Activated T-cell treated with anti-CD3 and anti-CD28 coated beads, Interleukin-2, amount 50 U/mL, for 24 hours (primary cell): ENCODE measurements around the gene YAF2.
"Not testable (repeated sequence)": the region's sequence is repeated elsewhere in the genome, so short reads cannot be mapped to it uniquely, and the experiment has no call there.

Experiments
- DNase-seq: peaks from one replicate; pipeline ENCODE4 v3.0.0-alpha.2; 2020
- H3K27ac Mint-ChIP-seq: 2 replicates; pipeline ENCODE4 v1.8.0; 2020; ENCODE audit warnings: mild to moderate bottlenecking, mixed read lengths
- H3K27me3 Mint-ChIP-seq: 2 replicates; pipeline ENCODE4 v1.8.0; 2020; ENCODE audit warnings: mixed read lengths
- H3K36me3 Mint-ChIP-seq: 2 replicates; pipeline ENCODE4 v1.8.0; 2020; ENCODE audit warnings: low read depth, mixed read lengths
- H3K4me1 Mint-ChIP-seq: 2 replicates; pipeline ENCODE4 v1.8.0; 2020; ENCODE audit warnings: low read depth, mixed read lengths
- H3K4me3 Mint-ChIP-seq: 2 replicates; pipeline ENCODE4 v1.8.0; 2020; ENCODE audit warnings: mild to moderate bottlenecking, moderate library complexity, mixed read lengths
- H3K9me3 Mint-ChIP-seq: 2 replicates; pipeline ENCODE4 v1.8.0; 2020; ENCODE audit warnings: mixed read lengths

YAF2 gene

GRCh38 chr12:42235426-42235825 lies 2.6 kb downstream of the YAF2 start:
- Mint-ChIP-seq H3K9me3 (no peaks in the 10 kb centered on the region), H3K27me3 (no peaks in the 10 kb centered on the region), H3K36me3 (peaks cover 47% of the 10 kb centered on the region), H3K4me1 (peaks cover 62% of the 10 kb centered on the region), H3K27ac (no peak overlapping the region), H3K4me3 (peak overlapping the region; percentile 46)
- no peak for DNase-seq

- no peak for DNase-seq
- H3K4me1 Mint-ChIP-seq = peaks cover 66% of the 10 kb centered on the region
- peaks cover 50% of the 10 kb centered on the region for H3K36me3 Mint-ChIP-seq
- H3K9me3 Mint-ChIP-seq = no peaks in the 10 kb centered on the region
- no peaks in the 10 kb centered on the region for H3K27me3 Mint-ChIP-seq
- peak overlapping the region; percentile 46 for H3K4me3 Mint-ChIP-seq
- peak overlapping the region; percentile 0 for H3K27ac Mint-ChIP-seq
Observed at GRCh38 chr12:42234970-42235369, 3.1 kb downstream of the YAF2 start.

- not testable (repeated sequence) for H3K4me3 Mint-ChIP-seq, DNase-seq, H3K9me3 Mint-ChIP-seq, H3K27me3 Mint-ChIP-seq, H3K27ac Mint-ChIP-seq
- H3K36me3 Mint-ChIP-seq = peaks cover 30% of the 10 kb centered on the region
- H3K4me1 Mint-ChIP-seq = peaks cover 41% of the 10 kb centered on the region
Observed at GRCh38 chr12:42227525-42227924, 10.5 kb downstream of the YAF2 start.

- H3K9me3 Mint-ChIP-seq, H3K27me3 Mint-ChIP-seq, DNase-seq, H3K4me3 Mint-ChIP-seq, H3K27ac Mint-ChIP-seq: not testable (repeated sequence)
- Mint-ChIP-seq H3K36me3 (peaks cover 19% of the 10 kb centered on the region), H3K4me1 (peaks cover 43% of the 10 kb centered on the region)
Observed at GRCh38 chr12:42224501-42224900, 13.5 kb downstream of the YAF2 start.

- no peak overlapping the region for H3K4me3 Mint-ChIP-seq
- no peaks in the 10 kb centered on the region for H3K9me3 Mint-ChIP-seq
- H3K36me3 Mint-ChIP-seq = peaks cover 18% of the 10 kb centered on the region
- no peak overlapping the region for H3K27ac Mint-ChIP-seq
- H3K27me3 Mint-ChIP-seq = no peaks in the 10 kb centered on the region
- DNase-seq = no peak
- peaks cover 54% of the 10 kb centered on the region for H3K4me1 Mint-ChIP-seq
Observed at GRCh38 chr12:42222724-42223123, 15.3 kb downstream of the YAF2 start.

- no peaks in the 10 kb centered on the region for H3K27me3 Mint-ChIP-seq
- peak overlapping the region; percentile 51 for H3K27ac Mint-ChIP-seq
- peaks cover 58% of the 10 kb centered on the region for H3K4me1 Mint-ChIP-seq
- peaks cover 18% of the 10 kb centered on the region for H3K36me3 Mint-ChIP-seq
- H3K4me3 Mint-ChIP-seq = no peak overlapping the region
- no peak for DNase-seq
- H3K9me3 Mint-ChIP-seq = no peaks in the 10 kb centered on the region
Observed at GRCh38 chr12:42221726-42222125, 16.3 kb downstream of the YAF2 start.

GRCh38 chr12:42217656-42218055 lies 20.4 kb downstream of the YAF2 start:
- H3K4me3 Mint-ChIP-seq = no peak overlapping the region
- peaks cover 53% of the 10 kb centered on the region for H3K4me1 Mint-ChIP-seq
- H3K9me3 Mint-ChIP-seq = no peaks in the 10 kb centered on the region
- no peaks in the 10 kb centered on the region for H3K36me3 Mint-ChIP-seq
- H3K27me3 Mint-ChIP-seq = no peaks in the 10 kb centered on the region
- no peak for DNase-seq
- no peak overlapping the region for H3K27ac Mint-ChIP-seq

GRCh38 chr12:42216737-42217136 lies 21.3 kb downstream of the YAF2 start:
- H3K4me1 Mint-ChIP-seq = peaks cover 46% of the 10 kb centered on the region
- H3K9me3 Mint-ChIP-seq = no peaks in the 10 kb centered on the region
- H3K36me3 Mint-ChIP-seq = no peaks in the 10 kb centered on the region
- H3K27ac Mint-ChIP-seq = no peak overlapping the region
- H3K27me3 Mint-ChIP-seq = no peaks in the 10 kb centered on the region
- no peak for DNase-seq
- H3K4me3 Mint-ChIP-seq = no peak overlapping the region

- not testable (repeated sequence) for DNase-seq, H3K27me3 Mint-ChIP-seq, H3K27ac Mint-ChIP-seq, H3K4me3 Mint-ChIP-seq, H3K36me3 Mint-ChIP-seq, H3K9me3 Mint-ChIP-seq
- H3K4me1 Mint-ChIP-seq = peaks cover 39% of the 10 kb centered on the region
Observed at GRCh38 chr12:42215759-42216158, 22.3 kb downstream of the YAF2 start.

GRCh38 chr12:42213954-42214426 lies 24.1 kb downstream of the YAF2 start:
- no peaks in the 10 kb centered on the region for H3K9me3 Mint-ChIP-seq
- peaks cover 12% of the 10 kb centered on the region for H3K36me3 Mint-ChIP-seq
- DNase-seq = no peak
- peaks cover 26% of the 10 kb centered on the region for H3K4me1 Mint-ChIP-seq
- H3K4me3 Mint-ChIP-seq = no peak overlapping the region
- no peak overlapping the region for H3K27ac Mint-ChIP-seq
- no peaks in the 10 kb centered on the region for H3K27me3 Mint-ChIP-seq

- peak overlapping the region; percentile 63 for H3K27ac Mint-ChIP-seq
- no peaks in the 10 kb centered on the region for H3K9me3 Mint-ChIP-seq
- H3K36me3 Mint-ChIP-seq = peaks cover 18% of the 10 kb centered on the region
- DNase-seq = no peak
- no peaks in the 10 kb centered on the region for H3K27me3 Mint-ChIP-seq
- no peak overlapping the region for H3K4me3 Mint-ChIP-seq
- peaks cover 25% of the 10 kb centered on the region for H3K4me1 Mint-ChIP-seq
Observed at GRCh38 chr12:42213023-42213422, 25.0 kb downstream of the YAF2 start.

GRCh38 chr12:42208574-42208973 lies 29.5 kb downstream of the YAF2 start:
- no peak overlapping the region for H3K27ac Mint-ChIP-seq
- H3K9me3 Mint-ChIP-seq = no peaks in the 10 kb centered on the region
- H3K27me3 Mint-ChIP-seq = no peaks in the 10 kb centered on the region
- H3K4me1 Mint-ChIP-seq = peaks cover 9% of the 10 kb centered on the region
- H3K4me3 Mint-ChIP-seq = no peak overlapping the region
- peaks cover 44% of the 10 kb centered on the region for H3K36me3 Mint-ChIP-seq
- DNase-seq = no peak

- Mint-ChIP-seq H3K36me3 (peaks cover 56% of the 10 kb centered on the region), H3K4me3 (no peak overlapping the region), H3K9me3 (no peaks in the 10 kb centered on the region), H3K4me1 (peaks cover 12% of the 10 kb centered on the region), H3K27me3 (no peaks in the 10 kb centered on the region), H3K27ac (no peak overlapping the region)
- DNase-seq = no peak
Observed at GRCh38 chr12:42204819-42205218, 33.2 kb downstream of the YAF2 start.

GRCh38 chr12:42204362-42204761 lies 33.7 kb downstream of the YAF2 start:
- Mint-ChIP-seq H3K36me3 (peaks cover 57% of the 10 kb centered on the region), H3K27ac (no peak overlapping the region), H3K4me1 (peaks cover 13% of the 10 kb centered on the region), H3K27me3 (no peaks in the 10 kb centered on the region), H3K4me3 (no peak overlapping the region), H3K9me3 (no peaks in the 10 kb centered on the region)
- DNase-seq = no peak

- Mint-ChIP-seq H3K27me3 (no peaks in the 10 kb centered on the region), H3K9me3 (no peaks in the 10 kb centered on the region), H3K4me3 (no peak overlapping the region), H3K4me1 (peaks cover 8% of the 10 kb centered on the region), H3K36me3 (peaks cover 70% of the 10 kb centered on the region), H3K27ac (no peak overlapping the region)
- DNase-seq = no peak
Observed at GRCh38 chr12:42201063-42201462, 37.0 kb downstream of the YAF2 start.

- Mint-ChIP-seq H3K9me3 (no peaks in the 10 kb centered on the region), H3K36me3 (peaks cover 71% of the 10 kb centered on the region), H3K4me3 (no peak overlapping the region), H3K27ac (no peak overlapping the region), H3K27me3 (no peaks in the 10 kb centered on the region), H3K4me1 (peaks cover 8% of the 10 kb centered on the region)
- DNase-seq = no peak
Observed at GRCh38 chr12:42199007-42199406, 39.0 kb downstream of the YAF2 start.
